HUES6 (cell line): ENCODE data around the gene MAS1L.

ENCODE experiments used
- H3K27ac ChIP-seq: 2 replicates; pipeline ENCODE4 v1.7.0; 2013; ENCODE audit warnings: low read depth, mild to moderate bottlenecking, low read length, inconsistent platforms
- H3K27me3 ChIP-seq: 2 replicates; pipeline ENCODE4 v1.6.1; 2013; ENCODE audit warnings: low read length; ENCODE audit not compliant: control insufficient read depth, insufficient read depth
- H3K36me3 ChIP-seq: 2 replicates; pipeline ENCODE4 v1.6.1; 2013; ENCODE audit warnings: low read length; ENCODE audit not compliant: control insufficient read depth, insufficient read depth
- H3K4me1 ChIP-seq: 2 replicates; pipeline ENCODE4 v1.6.1; 2013; ENCODE audit warnings: low read length; ENCODE audit not compliant: control insufficient read depth, insufficient read depth
- H3K4me3 ChIP-seq: 2 replicates; pipeline ENCODE4 v1.5.1; 2013; ENCODE audit warnings: low read depth, low read length
- H3K9ac ChIP-seq: one replicate; pipeline ENCODE4 v1.6.1; 2013; ENCODE audit warnings: mild to moderate bottlenecking, low read length
- H3K9me3 ChIP-seq: 2 replicates; pipeline ENCODE4 v1.6.1; 2013; ENCODE audit warnings: low read depth, low read length; ENCODE audit not compliant: control insufficient read depth, insufficient read depth

The MAS1L gene, protein sequence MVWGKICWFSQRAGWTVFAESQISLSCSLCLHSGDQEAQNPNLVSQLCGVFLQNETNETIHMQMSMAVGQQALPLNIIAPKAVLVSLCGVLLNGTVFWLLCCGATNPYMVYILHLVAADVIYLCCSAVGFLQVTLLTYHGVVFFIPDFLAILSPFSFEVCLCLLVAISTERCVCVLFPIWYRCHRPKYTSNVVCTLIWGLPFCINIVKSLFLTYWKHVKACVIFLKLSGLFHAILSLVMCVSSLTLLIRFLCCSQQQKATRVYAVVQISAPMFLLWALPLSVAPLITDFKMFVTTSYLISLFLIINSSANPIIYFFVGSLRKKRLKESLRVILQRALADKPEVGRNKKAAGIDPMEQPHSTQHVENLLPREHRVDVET

DNA sequence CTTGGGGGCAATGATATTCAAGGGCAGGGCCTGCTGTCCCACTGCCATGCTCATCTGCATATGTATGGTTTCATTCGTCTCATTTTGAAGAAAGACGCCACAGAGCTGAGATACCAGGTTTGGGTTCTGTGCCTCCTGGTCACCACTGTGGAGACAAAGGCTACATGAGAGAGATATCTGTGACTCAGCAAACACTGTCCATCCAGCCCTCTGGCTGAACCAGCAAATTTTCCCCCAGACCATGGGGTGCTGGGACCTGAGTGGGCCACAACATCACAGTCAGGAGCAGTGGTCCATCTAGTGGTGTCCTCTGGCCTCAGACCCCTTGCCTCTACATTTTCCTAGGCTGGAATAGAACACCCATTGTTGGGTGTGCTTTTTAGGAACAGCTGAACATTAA, at the start of gene MAS1L:
Gene MAS1L, minus strand, starts transcription at position 297 of the 400 bp plus-strand sequence. Its CDS starts 54 bp downstream, at position 243.
- Histone ChIP-seq H3K4me1 (no peaks in the 10 kb centered on the region), H3K9ac (no peak within 1 kb of the TSS), H3K4me3 (no peak within 1 kb of the TSS), H3K27ac (no peak within 1 kb of the TSS), H3K9me3 (peaks cover 2% of the 10 kb centered on the region; the same call in 1 of the 2 replicates), H3K36me3 (no peaks in the 10 kb centered on the region), H3K27me3 (no peaks in the 10 kb centered on the region)

DNA sequence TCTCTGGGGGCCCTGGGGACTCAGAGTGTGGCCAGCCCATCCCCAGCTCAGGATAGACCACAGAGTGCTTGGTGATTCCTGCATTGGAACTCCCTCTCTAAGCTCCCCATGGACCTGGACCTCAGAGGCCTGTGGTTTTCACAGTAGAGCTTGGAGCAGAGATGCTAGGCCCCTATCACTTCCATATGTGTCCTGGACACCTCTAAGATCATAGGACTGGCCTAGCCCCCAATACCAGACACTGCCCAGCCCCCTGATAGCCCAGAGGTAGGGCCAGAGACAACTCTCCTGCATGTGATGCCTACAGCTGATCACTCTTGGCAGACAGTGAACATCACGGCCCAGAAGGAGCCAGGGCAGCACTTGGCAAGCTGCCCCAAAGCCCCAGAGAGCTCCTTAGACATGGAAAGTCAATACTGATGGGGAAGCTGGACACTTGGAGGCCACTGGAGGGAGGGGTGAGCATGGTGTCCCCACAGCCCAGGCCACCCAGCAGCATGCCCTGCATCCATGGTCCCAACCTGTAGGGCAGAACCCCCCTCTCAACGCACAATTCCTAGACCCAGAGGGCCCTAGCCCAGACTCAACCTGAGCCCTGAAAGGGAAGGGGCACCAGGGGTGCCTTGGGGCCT, 44.7 kb upstream of the MAS1L start:
- H3K4me3 ChIP-seq: no peak overlapping the region
- no peaks in the 10 kb centered on the region for H3K9me3 ChIP-seq
- H3K27ac ChIP-seq: no peak overlapping the region
- H3K27me3 ChIP-seq: no peaks in the 10 kb centered on the region
- no peaks in the 10 kb centered on the region for H3K4me1 ChIP-seq
- no peaks in the 10 kb centered on the region for H3K36me3 ChIP-seq
- H3K9ac ChIP-seq: no peak overlapping the region

- Histone ChIP-seq H3K4me3 (no peak overlapping the region), H3K27ac (no peak overlapping the region), H3K27me3 (no peaks in the 10 kb centered on the region), H3K9me3 (no peaks in the 10 kb centered on the region), H3K4me1 (no peaks in the 10 kb centered on the region), H3K36me3 (no peaks in the 10 kb centered on the region), H3K9ac (no peak overlapping the region)
Observed at GRCh38 chr6:29531668-29532067, 43.9 kb upstream of the MAS1L start.

- Histone ChIP-seq H3K9me3 (no peaks in the 10 kb centered on the region), H3K4me1 (no peaks in the 10 kb centered on the region), H3K9ac (no peak overlapping the region), H3K27me3 (no peaks in the 10 kb centered on the region), H3K4me3 (no peak overlapping the region), H3K36me3 (no peaks in the 10 kb centered on the region), H3K27ac (no peak overlapping the region)
Observed at GRCh38 chr6:29530671-29531310, 43.0 kb upstream of the MAS1L start.

- no peaks in the 10 kb centered on the region for H3K9me3 ChIP-seq
- no peak overlapping the region for H3K27ac ChIP-seq
- H3K9ac ChIP-seq: no peak overlapping the region
- no peaks in the 10 kb centered on the region for H3K36me3 ChIP-seq
- no peaks in the 10 kb centered on the region for H3K27me3 ChIP-seq
- H3K4me1 ChIP-seq: peaks cover 6% of the 10 kb centered on the region; the same call in 1 of the 2 replicates
- no peak overlapping the region for H3K4me3 ChIP-seq
Observed at GRCh38 chr6:29529956-29530355, 42.2 kb upstream of the MAS1L start.

DNA sequence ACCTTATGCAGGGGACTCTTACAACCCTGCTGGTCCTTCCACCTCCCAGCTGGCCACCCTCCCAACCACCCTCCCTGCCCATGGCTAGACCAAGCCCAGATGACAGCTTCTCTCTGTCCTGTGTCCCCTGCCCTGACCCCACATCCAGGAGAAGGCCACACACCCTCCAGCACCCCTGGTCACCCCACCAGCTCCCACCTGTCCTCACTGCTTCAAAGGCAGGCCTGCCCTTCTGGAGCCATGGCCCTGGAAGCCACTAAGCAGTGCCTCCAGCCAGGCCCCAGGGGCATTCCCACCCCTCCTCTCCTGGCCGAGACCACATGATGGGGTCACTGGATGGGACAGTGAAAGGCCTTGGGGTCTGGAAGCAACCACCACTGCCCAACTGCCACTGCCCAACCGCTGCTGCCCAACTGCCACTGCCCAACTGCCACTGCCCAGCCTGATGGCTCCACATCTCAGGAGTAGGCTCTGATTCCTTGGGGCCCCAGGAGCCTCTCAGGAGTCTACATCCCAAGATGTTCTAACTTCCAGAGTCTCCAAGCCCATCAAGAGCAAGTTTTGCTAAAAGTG, 41.3 kb upstream of the MAS1L start:
- Histone ChIP-seq H3K27ac (no peak overlapping the region), H3K27me3 (no peaks in the 10 kb centered on the region), H3K4me1 (peaks cover 11% of the 10 kb centered on the region; the same call in 1 of the 2 replicates), H3K36me3 (no peaks in the 10 kb centered on the region), H3K9ac (no peak overlapping the region), H3K9me3 (peaks cover 5% of the 10 kb centered on the region; the same call in 1 of the 2 replicates), H3K4me3 (no peak overlapping the region)

- Histone ChIP-seq H3K27ac (no peak overlapping the region), H3K4me3 (no peak overlapping the region), H3K36me3 (no peaks in the 10 kb centered on the region), H3K9me3 (peaks cover 8% of the 10 kb centered on the region; the same call in 1 of the 2 replicates), H3K9ac (no peak overlapping the region), H3K4me1 (peaks cover 11% of the 10 kb centered on the region; the same call in 1 of the 2 replicates), H3K27me3 (no peaks in the 10 kb centered on the region)
Observed at GRCh38 chr6:29528300-29528931, 40.7 kb upstream of the MAS1L start.

GRCh38 chr6:29527564-29527963, 39.8 kb upstream of the MAS1L start:
- Histone ChIP-seq H3K4me1 (peaks cover 11% of the 10 kb centered on the region; the same call in 1 of the 2 replicates), H3K27me3 (no peaks in the 10 kb centered on the region), H3K9ac (no peak overlapping the region), H3K36me3 (no peaks in the 10 kb centered on the region), H3K4me3 (no peak overlapping the region), H3K27ac (no peak overlapping the region), H3K9me3 (peaks cover 16% of the 10 kb centered on the region; the same call in 1 of the 2 replicates)

DNA sequence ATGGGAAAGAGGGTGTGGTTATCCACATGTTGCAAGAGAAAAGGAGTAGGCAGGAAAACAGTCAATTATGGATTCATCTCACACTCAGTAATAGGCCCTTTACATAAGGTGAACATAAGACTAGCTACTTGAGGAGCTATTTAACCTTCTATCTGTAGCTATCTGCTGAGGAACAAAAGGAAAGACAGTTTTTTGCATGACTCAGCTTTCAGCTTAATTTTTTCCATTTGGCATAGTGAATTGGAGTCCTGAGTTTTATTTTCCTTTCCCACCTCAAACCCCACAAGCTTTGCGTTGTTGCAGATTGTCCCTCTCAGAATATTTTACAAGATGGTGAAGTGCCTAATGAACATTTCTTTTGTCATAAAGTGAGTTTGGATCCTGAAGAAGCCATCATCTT, 39.4 kb upstream of the MAS1L start:
- Histone ChIP-seq H3K4me3 (no peak overlapping the region), H3K27ac (no peak overlapping the region), H3K9me3 (peaks cover 16% of the 10 kb centered on the region; the same call in 1 of the 2 replicates), H3K36me3 (no peaks in the 10 kb centered on the region), H3K4me1 (peaks cover 11% of the 10 kb centered on the region; the same call in 1 of the 2 replicates), H3K9ac (no peak overlapping the region), H3K27me3 (no peaks in the 10 kb centered on the region)

- no peak overlapping the region for H3K4me3 ChIP-seq
- H3K27me3 ChIP-seq: no peaks in the 10 kb centered on the region
- H3K36me3 ChIP-seq: no peaks in the 10 kb centered on the region
- no peak overlapping the region for H3K9ac ChIP-seq
- H3K4me1 ChIP-seq: peaks cover 11% of the 10 kb centered on the region; the same call in 1 of the 2 replicates
- no peak overlapping the region; the same call in 1 of the 2 replicates for H3K27ac ChIP-seq
- H3K9me3 ChIP-seq: peaks cover 22% of the 10 kb centered on the region
Observed at GRCh38 chr6:29525311-29525639, 37.5 kb upstream of the MAS1L start.
